Superior temporal gyrus (tissue), 1 donor: Measurements from ENCODE around the gene ENPP3.
A peak's percentile ranks its signal among the peaks of the same experiment; 100 is the strongest.

Source experiments
- DNase-seq: peaks from one replicate; pipeline ENCODE4 v3.0.0-alpha.2; 2016; ENCODE audit errors: extremely low spot score

The ENPP3 gene

DNA sequence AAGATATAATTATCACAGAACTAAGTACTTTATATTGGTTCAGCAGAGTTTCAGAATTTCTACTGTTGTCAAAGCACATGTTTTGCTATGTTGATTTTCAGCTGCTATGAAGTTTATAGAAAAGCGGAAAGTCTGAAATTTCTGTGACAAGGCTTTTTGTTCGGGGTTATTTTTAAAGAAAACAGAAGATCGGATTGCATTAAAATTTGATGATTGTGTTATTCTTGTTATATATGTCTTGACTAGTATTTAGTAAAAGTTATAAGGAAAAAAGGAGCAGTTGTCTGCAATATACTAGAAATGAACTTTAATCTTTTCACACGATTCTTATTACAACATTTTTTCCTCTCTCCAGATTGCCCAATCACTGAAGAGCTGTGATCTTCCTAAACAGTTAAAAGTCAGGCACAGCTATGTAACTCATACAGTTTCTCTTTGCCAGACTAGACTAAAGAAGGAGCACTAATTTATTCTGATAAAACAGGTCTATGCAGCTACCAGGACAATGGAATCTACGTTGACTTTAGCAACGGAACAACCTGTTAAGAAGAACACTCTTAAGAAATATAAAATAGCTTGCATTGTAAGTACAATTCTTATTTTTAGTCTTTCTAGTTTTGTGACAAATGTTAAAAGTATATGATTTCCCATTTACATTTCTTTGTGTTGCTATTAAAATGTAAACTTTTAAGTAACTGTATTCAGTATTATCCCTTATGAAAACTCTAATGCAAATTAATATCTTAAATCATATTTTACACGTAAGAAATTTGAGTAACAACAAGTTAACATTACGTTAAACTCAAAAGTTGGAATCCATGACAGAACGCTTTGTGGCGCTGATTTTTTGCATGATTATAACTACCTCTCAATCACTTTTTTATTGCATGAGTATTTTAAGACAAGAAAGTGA, at the start of gene ENPP3:
TSS of gene ENPP3 (plus strand) at position 423 of the 913 bp plus-strand sequence. CDS start at position 506, 83 bp downstream.
- DNase-seq = no peak

DNA sequence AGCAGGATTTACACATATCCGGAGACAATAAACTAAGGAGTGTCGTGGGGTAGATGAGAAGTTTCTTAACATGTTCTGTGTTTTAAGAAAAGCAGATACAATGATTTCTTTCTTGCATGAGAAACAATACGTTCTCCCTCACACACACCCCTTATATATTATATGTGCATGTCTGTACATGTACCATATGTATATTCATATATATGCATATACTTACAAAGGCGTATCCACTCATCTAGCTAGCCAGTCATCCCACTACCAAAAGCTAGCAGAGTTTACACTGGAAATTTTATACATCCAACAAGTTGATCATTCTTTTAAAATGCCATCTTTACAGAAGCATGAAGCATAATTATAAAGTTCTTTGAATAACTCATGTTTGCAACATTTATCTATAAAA, 49.2 kb upstream of the ENPP3 start:
- DNase-seq = no peak

DNA sequence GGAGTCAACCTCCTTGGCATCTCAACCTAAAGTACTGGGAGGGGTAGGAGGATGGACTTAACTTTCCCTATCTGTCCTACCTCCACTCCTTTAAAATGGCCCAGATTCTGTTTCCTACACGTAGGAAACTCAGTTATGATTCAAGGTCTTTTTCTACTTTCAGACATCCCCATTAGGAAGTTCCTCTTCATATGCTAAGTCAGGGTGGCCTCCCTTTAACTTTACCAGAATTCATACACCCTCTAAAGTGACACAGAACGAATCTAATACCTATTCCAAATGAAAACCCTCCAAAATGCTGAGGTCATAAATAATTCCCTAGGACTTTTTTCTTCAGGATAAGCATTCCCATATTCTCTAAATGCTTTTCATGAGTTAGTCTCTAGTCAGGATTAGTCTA, 48.5 kb upstream of the ENPP3 start:
- DNase-seq = no peak

DNA sequence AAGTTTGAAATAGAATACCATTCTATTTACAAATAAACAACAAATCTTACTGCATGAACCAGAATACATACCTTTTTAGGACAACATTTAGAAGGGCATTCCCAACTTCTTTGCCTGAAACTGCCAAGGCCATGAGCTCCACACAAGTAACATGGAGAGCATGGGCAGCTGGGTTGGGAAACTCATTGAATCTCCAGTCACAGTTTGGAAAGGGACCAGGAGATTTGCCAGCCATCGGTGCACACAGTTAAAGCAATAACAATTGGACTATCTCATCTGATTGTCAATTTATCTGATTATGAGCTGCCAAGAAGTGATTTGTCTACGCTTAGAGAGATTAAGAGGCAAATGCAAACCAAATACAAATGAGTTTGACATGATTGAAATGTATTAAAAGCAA, 44.2 kb upstream of the ENPP3 start:
- DNase-seq = no peak

DNA sequence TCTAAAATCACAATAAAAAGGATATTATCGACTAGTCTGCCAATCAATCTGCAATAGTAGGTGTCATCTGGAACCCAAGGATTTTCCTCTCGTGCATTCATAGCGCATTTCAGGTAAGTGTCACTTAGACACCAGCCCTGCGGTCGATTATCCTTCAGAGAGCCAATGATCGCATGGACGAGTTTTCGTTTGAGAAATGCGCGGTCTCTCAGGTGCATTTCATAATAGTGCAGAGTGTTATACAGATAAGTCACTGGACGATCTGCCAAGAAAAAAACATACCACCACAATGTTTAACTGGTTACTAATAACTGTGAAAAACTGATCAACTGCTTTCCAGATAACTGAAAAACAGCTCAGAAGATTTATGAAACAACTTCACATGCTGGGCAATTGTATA, 43.0 kb upstream of the ENPP3 start:
- no peak for DNase-seq

- no peak for DNase-seq
Measured at GRCh38 chr6:131597446-131597845, 39.7 kb upstream of the ENPP3 start.

- DNase-seq = peak; percentile 34
Measured at GRCh38 chr6:131600716-131601115, 36.4 kb upstream of the ENPP3 start.

DNA sequence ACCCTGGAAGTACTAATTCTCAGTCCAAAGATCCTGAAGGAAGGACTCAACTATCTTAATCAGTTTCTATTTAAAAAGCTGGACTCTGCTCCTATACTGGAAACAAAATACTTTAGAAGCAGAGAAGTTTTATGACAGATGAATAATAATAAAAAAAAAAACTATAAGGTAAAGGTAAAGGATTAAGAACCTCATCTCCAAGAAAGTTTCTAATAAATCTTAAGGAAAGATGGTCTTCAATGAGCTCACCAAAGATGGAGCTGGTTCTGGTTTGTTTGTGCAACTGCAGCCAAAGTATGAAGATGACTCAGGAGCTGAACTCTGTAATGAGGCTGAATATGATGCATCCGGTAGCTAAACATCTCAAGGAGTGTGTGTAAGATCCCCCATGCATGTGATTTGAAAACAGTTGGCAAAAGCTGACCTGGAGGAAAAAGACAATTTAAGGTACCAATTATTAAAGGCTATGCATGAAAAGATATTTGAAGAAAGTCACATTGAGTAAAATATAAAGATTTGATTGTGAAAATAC, 34.3 kb upstream of the ENPP3 start:
- no peak for DNase-seq

DNA sequence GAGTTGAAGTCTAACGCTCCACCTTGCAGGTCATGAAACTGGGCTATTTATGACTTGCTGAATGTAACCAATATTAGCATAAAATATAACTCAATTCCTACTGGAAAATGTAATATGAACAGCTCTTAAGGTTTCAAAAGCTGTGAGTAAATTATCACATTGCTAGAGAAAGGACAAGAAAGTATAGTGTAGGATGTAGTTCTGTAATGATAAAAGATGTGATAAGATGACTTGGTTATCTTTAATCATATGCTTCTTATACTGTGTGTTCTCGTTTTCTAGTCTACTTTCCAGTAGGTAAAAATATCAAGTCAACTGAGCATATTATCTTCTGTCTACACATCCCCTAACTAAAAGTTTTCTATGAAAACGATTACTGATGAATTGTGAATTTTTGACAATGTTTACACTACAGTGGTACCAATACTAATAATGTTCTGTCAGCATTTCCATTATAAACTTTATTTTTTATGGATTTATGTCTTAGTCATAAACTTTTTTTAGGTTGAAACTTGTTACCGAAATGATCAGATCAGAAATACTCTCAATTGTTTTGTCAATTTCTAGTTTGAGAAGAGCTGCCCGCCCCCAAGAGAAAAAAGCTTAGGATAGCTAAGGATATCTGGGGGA, 23.7 kb upstream of the ENPP3 start:
- no peak for DNase-seq

DNA sequence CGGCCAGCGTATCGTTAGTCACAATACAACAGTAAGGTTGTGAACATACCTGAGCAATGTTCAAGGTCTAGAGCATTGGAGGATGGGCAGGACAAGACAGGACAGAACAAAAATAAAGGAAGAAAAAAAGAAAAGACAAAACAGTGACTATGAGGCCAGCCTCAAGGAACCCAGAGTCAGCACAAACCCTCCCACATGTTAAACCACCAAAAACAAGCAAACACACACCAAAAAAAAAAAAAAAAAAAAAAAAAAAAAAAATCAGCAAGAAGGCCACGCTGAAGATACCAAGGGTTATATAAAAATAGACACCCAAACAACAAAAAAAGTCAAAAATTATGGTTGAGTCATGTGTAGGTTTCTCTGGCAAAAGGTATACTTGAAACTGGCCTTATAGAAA, 21.8 kb upstream of the ENPP3 start:
- DNase-seq = no peak

DNA sequence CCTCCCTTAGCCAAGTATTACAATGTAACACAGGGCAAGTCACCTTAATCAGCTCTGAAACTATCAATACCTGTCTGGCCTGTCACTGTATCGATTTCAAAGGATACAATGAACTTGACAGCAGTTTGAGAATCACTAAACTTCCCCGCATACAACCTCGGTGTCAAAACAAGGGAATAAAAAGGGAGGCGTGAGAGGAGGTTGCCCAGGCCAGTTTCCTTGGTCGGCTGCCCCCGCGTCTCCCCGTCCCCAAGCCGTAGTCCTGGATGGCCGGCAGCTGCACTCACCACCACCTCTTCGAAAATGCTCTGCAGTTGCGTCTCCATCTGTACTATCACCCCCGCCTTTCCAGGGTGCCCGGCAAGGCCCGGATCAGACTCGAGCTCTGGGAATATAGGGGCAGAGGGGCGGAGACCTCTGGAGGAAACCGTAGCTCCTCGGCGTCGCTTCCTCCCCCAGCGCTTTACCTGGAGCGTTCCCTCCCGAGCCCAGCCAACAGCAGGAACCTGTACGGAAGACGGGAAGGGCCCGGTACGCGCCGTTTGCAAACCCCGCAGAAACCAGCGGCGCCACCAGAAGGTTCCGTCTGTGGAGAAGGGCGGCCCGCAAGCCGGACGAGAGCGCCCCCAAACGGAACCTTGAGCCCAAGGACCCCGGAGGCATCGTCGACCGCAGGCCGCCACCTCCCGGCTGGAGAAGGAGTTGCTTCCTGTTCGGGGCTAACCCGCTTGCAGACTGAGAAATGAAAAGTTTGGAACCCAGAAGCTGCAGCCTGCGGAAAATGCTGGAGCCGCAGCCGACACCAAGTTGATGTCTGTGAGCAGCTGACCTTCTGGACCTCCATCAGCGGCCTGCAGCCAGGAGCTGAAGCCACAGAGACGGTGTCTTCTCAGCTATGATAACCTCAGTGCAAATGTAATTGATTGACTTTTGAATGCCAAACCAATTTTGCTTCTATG, 9.1 kb upstream of the ENPP3 start, which contains the start of gene MED23:
TSS of gene MED23 (minus strand) at position 519 of the 959 bp plus-strand sequence. CDS start at position 326, 193 bp downstream.
- peak; percentile 95 for DNase-seq

DNA sequence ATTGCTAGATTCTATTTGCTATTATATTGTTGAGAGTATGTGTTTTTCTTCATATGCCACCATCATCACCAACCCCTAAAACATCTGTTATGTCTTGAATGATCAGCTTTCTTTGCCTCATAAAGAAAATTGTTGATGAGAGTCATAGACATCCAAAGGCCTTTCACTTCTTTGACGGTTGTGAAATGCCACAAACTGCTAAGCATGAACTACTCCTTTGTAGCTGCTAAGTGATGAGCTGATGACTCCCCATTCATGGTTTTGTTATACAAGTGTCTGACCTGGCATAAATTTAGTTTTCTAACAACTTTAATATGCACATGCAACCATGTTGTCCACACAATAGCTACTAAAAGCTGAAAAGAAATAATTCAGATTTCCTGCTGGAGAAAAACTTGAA, 8.4 kb upstream of the ENPP3 start:
- DNase-seq = peak; percentile 34

DNA sequence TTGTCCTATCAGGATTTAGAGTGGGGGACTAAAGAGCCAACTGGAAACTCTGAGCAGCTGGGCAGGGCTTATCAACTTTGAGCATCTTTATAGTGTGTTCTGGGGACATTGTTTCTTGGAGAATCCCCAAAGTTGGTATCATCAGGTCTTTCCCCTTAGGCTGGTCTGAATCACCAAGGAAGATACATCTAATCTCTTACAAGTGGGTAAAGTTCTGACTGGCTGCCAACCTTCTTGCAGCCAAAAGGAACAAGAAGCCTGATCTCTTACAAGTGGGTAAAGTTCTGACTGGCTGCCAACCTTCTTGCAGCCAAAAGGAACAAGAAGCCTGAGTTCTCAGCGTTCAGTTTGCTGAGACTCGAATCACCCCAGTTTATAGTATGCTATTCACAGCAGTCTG, 7.5 kb upstream of the ENPP3 start:
- DNase-seq = peak; percentile 23

DNA sequence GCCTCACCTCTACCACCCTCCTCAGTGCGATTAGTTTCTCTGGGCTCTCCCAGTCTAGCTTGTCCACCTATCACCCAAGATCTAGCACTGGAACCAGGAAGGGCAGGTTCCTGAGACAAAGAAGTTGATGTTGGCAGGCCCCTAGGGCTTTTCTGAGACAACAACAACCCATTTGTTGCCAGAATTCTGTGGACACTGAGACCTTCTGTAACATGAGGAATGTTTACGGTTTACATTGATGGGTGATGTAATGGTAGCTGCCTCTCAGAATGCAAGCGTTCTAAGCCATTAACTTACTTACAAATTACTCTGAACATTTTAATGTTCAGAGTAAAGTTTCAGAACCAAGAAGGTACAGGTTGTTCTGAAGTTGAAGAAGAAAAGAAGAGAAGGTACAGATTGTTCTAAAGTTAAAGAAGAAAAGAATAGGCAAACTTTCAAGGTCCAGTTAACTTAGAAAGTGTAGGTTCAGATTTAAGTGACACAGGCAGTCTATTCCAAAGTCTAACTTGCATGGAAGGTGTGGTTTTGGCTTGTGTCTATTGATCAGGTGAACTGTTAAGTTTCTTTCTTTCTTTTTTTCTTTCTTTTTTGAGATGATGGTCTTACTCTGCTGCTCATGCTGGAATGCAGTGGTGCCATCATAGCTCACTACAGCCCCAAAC, 5.3 kb upstream of the ENPP3 start:
- no peak for DNase-seq

- no peak for DNase-seq
Measured at GRCh38 chr6:131635384-131636340, 1.4 kb upstream of the ENPP3 start.

GRCh38 chr6:131638013-131638412, 911 bp downstream of the ENPP3 start:
- DNase-seq = no peak

DNA sequence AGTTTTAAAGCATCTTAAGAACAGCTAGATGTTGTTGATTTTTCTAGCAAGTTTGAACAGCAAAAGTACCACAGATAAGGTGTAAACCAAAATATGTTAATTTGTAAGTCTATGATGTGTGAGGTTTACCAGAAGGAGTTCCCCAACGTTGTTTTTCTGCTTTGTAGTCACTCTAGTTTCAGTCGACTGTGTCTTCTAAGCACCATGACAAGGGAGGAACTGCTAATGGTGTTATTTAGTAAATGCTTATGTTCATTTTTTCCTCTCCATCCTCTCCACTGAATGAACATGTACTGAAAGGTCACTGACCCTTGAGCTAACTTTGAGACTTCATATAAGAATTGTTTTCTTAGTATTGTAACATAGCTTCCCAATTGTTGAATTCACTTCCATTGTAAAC, 3.0 kb downstream of the ENPP3 start:
- no peak for DNase-seq

DNA sequence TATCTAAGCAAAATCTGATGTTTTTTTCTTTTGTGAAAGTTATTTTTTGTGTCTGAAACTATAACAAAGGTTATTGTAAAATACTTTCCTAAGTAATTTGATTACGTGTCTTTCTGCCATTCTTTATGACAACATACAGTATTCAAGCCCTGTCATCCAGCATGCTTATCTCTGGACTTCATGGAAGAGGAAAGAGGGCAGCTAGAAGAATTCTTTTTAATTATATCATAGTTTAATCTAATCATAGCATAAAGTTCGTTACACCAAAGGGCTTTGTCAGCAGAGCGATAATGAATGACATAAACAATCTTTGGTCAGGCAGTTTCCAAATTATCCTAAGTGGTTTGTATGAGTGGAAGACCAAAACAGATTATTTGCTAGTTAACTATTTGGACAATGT, 3.5 kb downstream of the ENPP3 start:
- DNase-seq = no peak

DNA sequence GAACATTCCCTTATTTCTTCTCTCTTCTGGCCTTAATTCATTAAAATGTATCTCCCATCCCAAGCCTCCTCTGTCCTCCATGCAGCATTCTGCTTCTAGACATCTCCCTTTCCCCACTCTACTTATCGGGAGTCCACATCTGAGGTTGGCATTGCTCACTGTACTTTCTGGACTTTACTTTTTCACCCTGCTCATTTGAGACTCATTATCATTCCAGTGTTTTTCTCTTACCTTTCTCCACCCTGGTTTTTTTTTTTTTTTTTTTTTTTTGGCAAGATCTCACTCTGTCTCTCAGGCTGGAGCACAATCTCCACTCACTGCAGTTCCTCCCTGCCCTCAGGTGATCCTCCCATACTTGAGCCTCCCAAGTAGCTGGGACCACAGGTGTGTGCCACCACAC, 4.5 kb downstream of the ENPP3 start:
- DNase-seq = no peak

DNA sequence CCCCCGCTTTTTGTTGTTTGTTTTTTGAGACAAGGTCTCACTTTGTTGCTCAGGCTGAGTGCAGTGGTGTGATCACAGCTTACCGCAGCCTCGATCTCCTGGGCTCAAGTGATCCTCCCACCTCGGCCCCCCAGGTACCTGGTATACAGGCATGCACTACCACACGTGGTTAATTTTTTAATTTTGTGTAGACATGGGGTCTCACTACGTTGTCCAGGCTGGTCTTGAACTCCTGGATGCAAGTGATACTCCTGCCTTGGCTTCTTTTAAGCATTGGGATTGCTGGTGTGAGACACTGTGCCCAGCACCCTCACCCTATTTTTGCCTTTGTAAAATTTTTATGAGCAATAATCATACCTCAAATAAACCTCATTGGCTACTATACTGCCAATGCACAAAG, 5.5 kb downstream of the ENPP3 start:
- DNase-seq = no peak
